GM21515 (cell line): ENCODE data around the gene MYO9B.

ENCODE experiments used
- ATAC-seq: cut with Tn5 transposase; IDR thresholded peaks from one replicate; pipeline ENCODE4 v1.9.1; 2021; ENCODE audit not compliant: unreplicated experiment

Gene MYO9B

GRCh38 chr19:17235971-17236777, 160.6 kb downstream of the MYO9B start:
- ATAC-seq: no peak

GRCh38 chr19:17236811-17237543, 161.4 kb downstream of the MYO9B start:
- no peak for ATAC-seq

GRCh38 chr19:17237747-17238706, 162.4 kb downstream of the MYO9B start:
- no peak for ATAC-seq

- ATAC-seq: no peak
These were observed 164.6 kb downstream of the MYO9B start for GRCh38 chr19:17240062-17240752.

- no peak for ATAC-seq
These were observed 165.3 kb downstream of the MYO9B start for GRCh38 chr19:17240826-17241399.

GRCh38 chr19:17242431-17243208, 167.0 kb downstream of the MYO9B start:
- ATAC-seq: no peak

GRCh38 chr19:17243211-17243829, 167.7 kb downstream of the MYO9B start:
- no peak for ATAC-seq

- no peak for ATAC-seq
These were observed 168.4 kb downstream of the MYO9B start for GRCh38 chr19:17243830-17244617.

- no peak for ATAC-seq
These were observed 169.3 kb downstream of the MYO9B start for GRCh38 chr19:17244618-17245534.

GRCh38 chr19:17245535-17245984, 170.0 kb downstream of the MYO9B start, which contains the start of gene NR2F6:
TSS of gene NR2F6 (minus strand) at chr19:17245919. CDS start at chr19:17245220, 699 bp downstream.
- ATAC-seq: no peak

- ATAC-seq: no peak
These were observed 171.3 kb downstream of the MYO9B start for GRCh38 chr19:17246681-17247425.

GRCh38 chr19:17248011-17248776, 172.6 kb downstream of the MYO9B start:
- no peak for ATAC-seq

- no peak for ATAC-seq
These were observed 174.4 kb downstream of the MYO9B start for GRCh38 chr19:17249887-17250548.

- no peak for ATAC-seq
These were observed 179.1 kb downstream of the MYO9B start for GRCh38 chr19:17254636-17255035.

GRCh38 chr19:17255150-17255621, 179.6 kb downstream of the MYO9B start:
- no peak for ATAC-seq
